HG02759 (cell line): Measurements from ENCODE around the gene HPD.

Experiments
- ATAC-seq: cut with Tn5 transposase; IDR thresholded peaks from one replicate; pipeline ENCODE4 v1.9.1; 2021; ENCODE audit warnings: mild to moderate bottlenecking, moderate library complexity; ENCODE audit not compliant: unreplicated experiment

HPD gene

GRCh38 chr12:121812320-121812871 lies 46.3 kb downstream of the HPD start:
- peak; percentile 24 for ATAC-seq

GRCh38 chr12:121811434-121812319 lies 47.0 kb downstream of the HPD start:
- ATAC-seq: peak; percentile 79

GRCh38 chr12:121810833-121811433 lies 47.7 kb downstream of the HPD start:
- ATAC-seq: no peak

GRCh38 chr12:121810234-121810817 lies 48.3 kb downstream of the HPD start:
- ATAC-seq: no peak

GRCh38 chr12:121809712-121810116 lies 48.9 kb downstream of the HPD start:
- ATAC-seq: no peak

- no peak for ATAC-seq
Measured at GRCh38 chr12:121808623-121809022, 50.0 kb downstream of the HPD start.

GRCh38 chr12:121807642-121808347 lies 50.9 kb downstream of the HPD start:
- no peak for ATAC-seq

GRCh38 chr12:121806546-121807423 lies 51.9 kb downstream of the HPD start:
- no peak for ATAC-seq

GRCh38 chr12:121806009-121806545 lies 52.6 kb downstream of the HPD start:
- no peak for ATAC-seq

GRCh38 chr12:121805171-121806008 lies 53.3 kb downstream of the HPD start:
- ATAC-seq: no peak

- no peak for ATAC-seq
Measured at GRCh38 chr12:121804417-121805111, 54.1 kb downstream of the HPD start.

- ATAC-seq: no peak
Measured at GRCh38 chr12:121803861-121804416, 54.7 kb downstream of the HPD start, which contains the start of gene SETD1B. TSS of gene SETD1B (plus strand) at chr12:121804009. CDS start at chr12:121804738, 729 bp downstream.

GRCh38 chr12:121802843-121803698 lies 55.6 kb downstream of the HPD start:
- peak; percentile 35 for ATAC-seq

- no peak for ATAC-seq
Measured at GRCh38 chr12:121802485-121802842, 56.2 kb downstream of the HPD start.

- ATAC-seq: no peak
Measured at GRCh38 chr12:121801595-121802484, 56.8 kb downstream of the HPD start.
